T-helper 17 cell (primary cell): ENCODE measurements around the gene FUT6. TPM values are rescaled to one million over a fixed set of nuclear protein-coding genes. Genes with fewer than 3 reads are reported as not detected.
"Not testable (repeated sequence)": the region's sequence is repeated elsewhere in the genome, so short reads cannot be mapped to it uniquely, and the experiment has no call there.

Experiments
- ATAC-seq: fragments of 150-1000 bp; cut with Tn5 transposase; 2 replicates; pipeline ENCODE4 v1.10.0; 2021; ENCODE audit warnings: mild to moderate bottlenecking, moderate library complexity
- DNase-seq, 3 donors: peaks; one replicate each; pipeline versions ENCODE4 v3.0.0 to v3.0.0-alpha.2; 2020 to 2021
- H3K9me3 ChIP-seq: one replicate; pipeline ENCODE4 v1.7.0; 2013; ENCODE audit warnings: low read length, mild to moderate bottlenecking; ENCODE audit not compliant: control insufficient read depth, poor library complexity, severe bottlenecking
- H3K27ac Mint-ChIP-seq: one replicate; pipeline ENCODE4 v1.8.0; 2022; ENCODE audit warnings: mild to moderate bottlenecking, moderate library complexity, mixed read lengths
- H3K27me3 Mint-ChIP-seq: one replicate; pipeline ENCODE4 v1.8.0; 2022; ENCODE audit warnings: mixed read lengths
- H3K36me3 Mint-ChIP-seq: one replicate; pipeline ENCODE4 v1.8.0; 2022; ENCODE audit warnings: low read depth, mixed read lengths
- H3K4me1 Mint-ChIP-seq: one replicate; pipeline ENCODE4 v1.8.0; 2022; ENCODE audit warnings: mild to moderate bottlenecking, mixed read lengths
- H3K4me3 Mint-ChIP-seq: one replicate; pipeline ENCODE4 v1.8.0; 2022; ENCODE audit warnings: mild to moderate bottlenecking, moderate library complexity, mixed read lengths
- total RNA-seq, 4 donors: library from RNA in 2 of 4; stranded (reverse) in 2 of 4; gene quantifications; one replicate each; pipeline ENCODE4 v1.2.3 and lab custom pipeline; 2022 to 2026

Gene FUT6, protein sequence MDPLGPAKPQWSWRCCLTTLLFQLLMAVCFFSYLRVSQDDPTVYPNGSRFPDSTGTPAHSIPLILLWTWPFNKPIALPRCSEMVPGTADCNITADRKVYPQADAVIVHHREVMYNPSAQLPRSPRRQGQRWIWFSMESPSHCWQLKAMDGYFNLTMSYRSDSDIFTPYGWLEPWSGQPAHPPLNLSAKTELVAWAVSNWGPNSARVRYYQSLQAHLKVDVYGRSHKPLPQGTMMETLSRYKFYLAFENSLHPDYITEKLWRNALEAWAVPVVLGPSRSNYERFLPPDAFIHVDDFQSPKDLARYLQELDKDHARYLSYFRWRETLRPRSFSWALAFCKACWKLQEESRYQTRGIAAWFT
- not detected for total RNA-seq
- total RNA-seq (lab: John Stamatoyannopoulos, UW), result 0 reads per million in 2 donors

DNA sequence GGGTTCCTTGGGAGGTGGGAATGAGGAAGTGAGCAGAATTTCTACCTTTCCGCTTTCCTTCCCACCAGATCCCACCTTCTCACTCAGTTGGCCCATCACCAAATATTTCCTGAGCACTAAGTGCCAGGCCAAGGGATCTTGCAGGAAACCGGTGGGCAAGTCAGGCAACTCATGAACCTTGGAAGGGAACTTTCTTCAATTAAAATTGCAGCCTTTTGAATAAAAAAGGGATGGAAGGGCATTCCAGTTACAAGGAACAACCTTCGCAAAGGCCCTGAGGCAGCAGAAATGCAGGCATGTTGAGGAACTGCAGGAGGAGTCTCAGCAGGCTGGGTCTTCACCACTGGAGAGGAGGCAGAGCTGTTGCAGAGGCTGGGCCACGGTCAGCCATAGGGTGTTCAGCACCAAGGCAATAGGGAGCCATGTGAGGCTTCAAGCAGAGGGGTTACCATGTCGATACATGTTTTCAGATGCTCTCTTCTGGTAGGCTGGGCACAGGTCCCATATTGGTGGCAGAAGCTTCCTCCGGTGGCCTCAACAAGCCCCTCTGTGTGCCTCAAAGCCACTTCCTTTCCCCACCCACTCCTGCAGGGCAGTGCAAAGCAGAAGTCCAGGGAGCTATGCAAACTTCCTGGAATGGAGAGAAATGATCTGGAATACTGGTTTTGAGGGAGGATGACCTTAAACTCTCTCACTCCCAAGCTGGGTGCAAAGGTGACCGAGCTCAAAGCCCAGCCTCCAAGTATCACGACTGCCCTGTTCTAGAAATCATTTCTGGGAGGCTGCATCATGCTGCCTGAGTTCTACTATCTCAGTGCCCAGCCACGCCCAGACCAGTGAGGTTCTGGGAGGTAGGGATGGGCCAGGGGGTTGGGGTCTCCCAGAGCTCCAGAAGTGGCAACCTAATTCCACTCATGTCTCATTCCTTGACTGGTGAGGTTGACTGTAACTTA lies at the start of gene FUT6:
TSS of gene FUT6 (minus strand) at position 638 of the 953 bp plus-strand sequence. CDS start 7,135 bp downstream, outside the sequence.
- no peak within 1 kb of the TSS for H3K27ac Mint-ChIP-seq
- peaks cover 3% of the 10 kb centered on the region for H3K4me1 Mint-ChIP-seq
- H3K36me3 Mint-ChIP-seq, result no peaks in the 10 kb centered on the region
- no peak within 1 kb of the TSS for H3K4me3 Mint-ChIP-seq
- ATAC-seq (no peak), DNase-seq (no peak)
- H3K27me3 Mint-ChIP-seq, result peaks cover 7% of the 10 kb centered on the region
- H3K9me3 ChIP-seq, result no peaks in the 10 kb centered on the region

DNA sequence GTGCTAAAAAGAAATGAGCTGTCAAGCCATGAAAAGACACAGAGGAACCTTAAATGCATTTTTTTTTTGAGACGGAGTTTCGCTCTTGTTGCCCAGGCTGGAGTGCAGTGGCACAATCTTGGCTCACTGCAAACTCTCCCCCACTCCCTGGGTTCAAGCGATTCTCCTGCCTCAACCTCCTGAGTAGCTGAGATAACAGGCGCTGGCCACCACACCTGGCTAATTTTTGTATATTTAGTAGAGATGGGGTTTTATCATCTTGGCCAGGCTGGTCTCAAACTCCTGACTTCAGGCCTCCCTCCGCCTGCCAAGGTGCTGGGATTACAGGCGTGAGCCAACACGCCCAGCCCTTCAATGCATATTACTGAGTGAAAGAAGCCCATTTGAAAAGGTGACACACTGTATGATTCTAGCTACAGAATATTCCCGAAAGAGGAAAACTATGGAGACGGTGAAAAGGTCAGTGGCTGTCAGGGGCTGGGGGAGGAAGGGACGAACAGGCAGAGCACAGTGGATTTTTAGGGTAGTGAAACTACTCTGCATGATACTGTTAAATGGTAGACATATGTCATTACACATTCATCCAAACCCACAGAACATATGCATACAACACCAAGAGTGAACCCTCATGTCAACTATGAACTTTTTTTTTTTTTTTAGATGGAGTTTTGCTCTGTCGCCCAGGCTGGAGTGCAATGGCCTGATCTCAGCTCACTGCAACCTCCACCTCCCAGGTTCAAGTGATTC lies 44.7 kb upstream of the FUT6 start:
- H3K9me3 ChIP-seq, H3K4me3 Mint-ChIP-seq, H3K4me1 Mint-ChIP-seq, H3K36me3 Mint-ChIP-seq, H3K27ac Mint-ChIP-seq, DNase-seq, ATAC-seq: not testable (repeated sequence)
- H3K27me3 Mint-ChIP-seq, result peaks cover 17% of the 10 kb centered on the region

DNA sequence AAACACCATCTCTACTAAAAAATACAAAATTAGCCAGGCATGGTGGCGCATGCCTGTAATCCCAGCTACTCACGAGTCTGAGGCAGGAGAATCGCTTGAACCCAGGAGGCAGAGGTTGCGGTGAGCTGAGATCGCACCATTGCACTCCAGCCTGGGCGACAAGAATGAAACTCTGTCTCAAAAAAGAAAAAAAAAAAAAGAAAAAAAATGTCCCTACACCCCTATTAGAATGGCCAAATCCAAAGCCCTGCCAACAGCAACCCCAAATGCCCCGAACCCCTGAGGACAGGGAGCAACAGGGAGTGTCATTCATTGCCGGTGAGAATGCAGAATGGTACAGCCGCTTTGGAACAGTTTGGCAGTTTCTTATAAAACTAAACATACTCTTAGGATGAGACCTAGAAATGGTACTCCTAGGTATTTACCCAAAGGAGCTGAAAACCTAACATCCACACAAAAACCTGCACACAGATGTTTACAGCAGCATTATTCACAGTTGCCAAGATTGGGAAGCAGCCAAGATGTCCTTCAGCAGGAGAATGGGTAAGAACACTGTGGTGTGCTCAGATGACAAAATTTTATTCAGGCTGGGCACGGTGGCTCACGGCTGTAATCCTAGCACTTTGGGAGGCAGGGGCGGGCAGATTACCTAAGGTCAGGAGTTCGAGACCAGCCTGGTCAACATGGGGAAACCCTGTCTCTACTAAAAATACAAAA lies 43.8 kb upstream of the FUT6 start:
- H3K9me3 ChIP-seq, DNase-seq, H3K36me3 Mint-ChIP-seq, H3K4me3 Mint-ChIP-seq, ATAC-seq, H3K4me1 Mint-ChIP-seq, H3K27ac Mint-ChIP-seq: not testable (repeated sequence)
- H3K27me3 Mint-ChIP-seq, result peaks cover 17% of the 10 kb centered on the region

DNA sequence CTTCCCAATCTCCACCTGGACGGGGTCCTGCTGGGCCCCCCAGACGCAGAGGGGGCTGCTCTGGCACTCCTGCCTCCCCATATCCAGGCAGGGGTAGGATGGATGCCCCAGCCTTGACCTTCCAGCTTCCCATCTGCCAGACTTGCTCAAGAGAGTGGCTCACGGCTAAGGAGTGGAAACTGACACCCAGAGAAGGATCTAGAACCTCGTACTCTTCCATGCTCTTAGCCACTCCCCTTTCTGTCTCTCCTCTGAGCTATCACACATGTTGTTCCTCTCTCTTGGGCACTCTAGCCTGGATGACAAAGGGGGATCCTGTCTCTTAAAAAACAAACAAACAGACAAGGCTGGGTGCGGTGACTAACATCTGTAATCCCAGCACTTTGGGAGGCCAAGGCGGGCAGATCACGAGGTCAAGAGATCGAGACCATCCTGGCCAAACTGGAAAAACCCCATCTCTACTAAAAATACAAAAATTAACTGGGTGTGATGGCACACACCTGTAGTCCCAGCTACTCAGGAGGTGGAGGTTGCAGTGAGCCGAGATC lies 43.0 kb upstream of the FUT6 start:
- Mint-ChIP-seq H3K36me3 (no peaks in the 10 kb centered on the region), H3K27ac (no peak overlapping the region), H3K4me1 (no peaks in the 10 kb centered on the region), H3K27me3 (peaks cover 22% of the 10 kb centered on the region), H3K4me3 (no peak overlapping the region)
- ATAC-seq, result no peak
- no peaks in the 10 kb centered on the region for H3K9me3 ChIP-seq
- DNase-seq, result no peak

DNA sequence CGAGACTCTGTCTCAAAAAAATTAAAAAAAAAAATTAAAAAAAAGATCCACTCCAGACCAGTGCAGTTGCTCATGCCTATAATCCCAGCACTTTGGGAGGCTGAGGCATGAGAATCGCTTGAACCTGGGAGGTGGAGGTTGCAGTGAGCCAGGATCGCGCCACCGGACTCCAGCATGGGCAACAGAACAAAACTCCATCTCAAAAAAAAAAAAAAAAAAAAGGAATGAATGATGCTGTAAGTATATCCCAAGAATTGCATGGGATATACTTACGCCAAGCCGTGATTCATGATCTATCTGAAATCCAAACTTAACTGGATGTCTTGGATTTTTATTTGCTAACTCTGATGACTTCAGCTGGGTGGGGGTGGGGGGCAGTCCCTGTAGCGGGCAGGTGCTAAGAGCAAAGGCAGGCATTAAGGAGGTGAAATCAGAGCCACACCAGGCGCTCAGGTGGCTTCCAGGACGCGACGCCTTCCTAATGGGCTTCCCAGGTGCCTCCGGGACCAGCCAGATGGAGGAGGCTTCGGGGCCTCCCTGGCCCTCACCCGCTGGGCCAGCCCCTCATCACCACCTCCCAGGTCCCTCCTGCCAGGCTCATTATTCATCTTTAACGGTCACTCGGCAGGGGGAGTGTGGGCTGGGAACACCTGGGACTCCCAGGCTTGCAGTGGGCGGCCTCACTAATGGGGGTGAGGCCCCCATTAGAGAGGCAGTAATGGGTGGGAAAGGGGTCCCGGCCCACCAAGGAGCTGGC lies 42.2 kb upstream of the FUT6 start:
- no peaks in the 10 kb centered on the region for H3K9me3 ChIP-seq
- no peak overlapping the region for H3K4me3 Mint-ChIP-seq
- H3K27ac Mint-ChIP-seq, result no peak overlapping the region
- H3K36me3 Mint-ChIP-seq, result no peaks in the 10 kb centered on the region
- H3K4me1 Mint-ChIP-seq, result no peaks in the 10 kb centered on the region
- DNase-seq, result no peak
- no peak for ATAC-seq
- H3K27me3 Mint-ChIP-seq, result peaks cover 24% of the 10 kb centered on the region

DNA sequence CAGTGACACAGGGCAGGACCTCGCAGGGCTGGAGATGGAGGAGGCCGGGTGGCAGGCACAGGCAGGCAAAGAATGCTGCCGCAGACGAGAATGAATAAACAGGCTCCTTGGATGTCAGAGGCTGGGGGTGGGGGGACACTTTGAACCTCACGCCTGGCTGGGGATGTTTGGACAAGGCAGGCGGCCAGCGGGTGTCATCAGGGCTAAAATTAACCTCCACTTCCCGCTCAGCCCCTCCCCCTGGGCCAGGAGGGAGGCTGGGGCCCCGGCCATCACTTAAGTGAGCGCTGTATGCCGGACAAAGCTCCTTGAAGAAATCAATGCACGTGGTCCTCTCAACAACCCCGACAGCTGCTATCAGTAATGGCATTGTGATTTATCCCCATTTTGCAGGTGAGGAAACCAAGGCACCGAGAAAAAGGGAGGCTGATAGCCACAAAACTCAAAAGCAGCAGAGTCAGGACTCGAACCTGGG lies 41.1 kb upstream of the FUT6 start:
- ATAC-seq (no peak), DNase-seq (no peak)
- H3K36me3 Mint-ChIP-seq, result no peaks in the 10 kb centered on the region
- H3K27me3 Mint-ChIP-seq, result peaks cover 29% of the 10 kb centered on the region
- H3K27ac Mint-ChIP-seq, result no peak overlapping the region
- H3K9me3 ChIP-seq, result no peaks in the 10 kb centered on the region
- no peaks in the 10 kb centered on the region for H3K4me1 Mint-ChIP-seq
- no peak overlapping the region for H3K4me3 Mint-ChIP-seq

DNA sequence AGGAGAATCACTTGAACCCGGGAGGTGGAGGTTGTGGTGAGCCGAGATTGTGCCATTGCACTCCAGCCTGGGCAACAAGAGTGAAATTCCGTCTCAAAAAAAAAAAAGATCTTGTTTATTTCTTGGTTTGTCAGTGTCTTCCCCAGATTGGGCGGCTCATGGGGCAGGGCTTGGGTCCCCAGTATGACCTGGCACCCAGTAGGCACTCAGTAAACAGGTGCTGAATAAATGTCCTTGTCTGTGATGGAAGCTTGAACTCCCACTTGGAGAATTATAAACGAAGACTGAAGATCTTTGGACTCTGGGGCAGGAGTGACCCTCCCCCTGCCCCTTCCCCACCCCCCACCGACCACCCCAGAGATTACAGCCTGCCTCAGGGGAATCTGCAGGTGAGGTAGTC lies 40.7 kb upstream of the FUT6 start:
- H3K4me3 Mint-ChIP-seq, result no peak overlapping the region
- no peak overlapping the region for H3K27ac Mint-ChIP-seq
- no peaks in the 10 kb centered on the region for H3K9me3 ChIP-seq
- ATAC-seq (no peak), DNase-seq (no peak)
- no peaks in the 10 kb centered on the region for H3K4me1 Mint-ChIP-seq
- H3K27me3 Mint-ChIP-seq, result peaks cover 25% of the 10 kb centered on the region
- H3K36me3 Mint-ChIP-seq, result no peaks in the 10 kb centered on the region

DNA sequence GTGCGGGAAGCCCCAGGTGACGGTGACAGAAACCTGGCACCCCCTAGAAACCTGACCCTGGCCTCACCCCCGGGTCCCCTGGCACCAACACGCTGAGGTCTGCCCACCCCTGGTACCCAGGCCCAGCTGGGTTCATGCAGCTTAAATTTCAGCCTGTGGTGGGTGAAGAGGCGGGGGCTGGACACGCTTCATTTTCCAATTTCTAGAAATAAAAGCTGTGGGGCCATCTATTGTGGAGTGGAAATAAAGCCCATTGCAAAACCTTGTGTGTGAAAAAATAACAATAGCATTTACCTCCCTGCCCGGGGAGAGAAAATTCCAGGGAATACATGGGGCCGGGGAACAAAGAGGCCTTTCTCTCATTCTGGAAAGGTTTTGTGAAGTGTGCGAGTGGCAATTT lies 38.4 kb upstream of the FUT6 start:
- H3K27ac Mint-ChIP-seq, result no peak overlapping the region
- no peaks in the 10 kb centered on the region for H3K9me3 ChIP-seq
- H3K4me3 Mint-ChIP-seq, result no peak overlapping the region
- H3K4me1 Mint-ChIP-seq, result no peaks in the 10 kb centered on the region
- H3K27me3 Mint-ChIP-seq, result peaks cover 23% of the 10 kb centered on the region
- no peaks in the 10 kb centered on the region for H3K36me3 Mint-ChIP-seq
- ATAC-seq, result no peak
- DNase-seq, result no peak

DNA sequence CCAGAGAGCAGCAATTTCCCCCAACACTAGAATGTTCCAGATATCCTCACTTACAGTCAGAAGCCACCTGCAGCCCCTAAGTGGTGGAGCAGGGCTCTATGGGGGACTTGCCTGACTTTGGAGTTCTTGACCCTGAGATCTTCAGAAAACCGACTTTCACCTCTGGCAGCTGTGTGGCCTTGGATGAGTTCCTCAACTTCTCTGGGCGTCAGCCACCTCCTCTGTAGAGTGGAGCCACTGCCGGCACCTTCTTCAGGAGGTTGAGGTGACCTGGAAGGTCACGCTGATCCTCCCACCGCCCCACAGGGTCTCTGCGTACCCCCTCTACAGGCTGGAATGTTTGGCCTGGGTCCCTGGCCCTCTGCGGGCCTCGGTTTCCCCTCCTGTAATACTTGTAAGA lies 37.9 kb upstream of the FUT6 start:
- Mint-ChIP-seq H3K4me1 (no peaks in the 10 kb centered on the region), H3K4me3 (no peak overlapping the region), H3K27me3 (peaks cover 20% of the 10 kb centered on the region), H3K27ac (no peak overlapping the region), H3K36me3 (no peaks in the 10 kb centered on the region)
- no peak for DNase-seq
- ATAC-seq, result no peak
- H3K9me3 ChIP-seq, result no peaks in the 10 kb centered on the region

DNA sequence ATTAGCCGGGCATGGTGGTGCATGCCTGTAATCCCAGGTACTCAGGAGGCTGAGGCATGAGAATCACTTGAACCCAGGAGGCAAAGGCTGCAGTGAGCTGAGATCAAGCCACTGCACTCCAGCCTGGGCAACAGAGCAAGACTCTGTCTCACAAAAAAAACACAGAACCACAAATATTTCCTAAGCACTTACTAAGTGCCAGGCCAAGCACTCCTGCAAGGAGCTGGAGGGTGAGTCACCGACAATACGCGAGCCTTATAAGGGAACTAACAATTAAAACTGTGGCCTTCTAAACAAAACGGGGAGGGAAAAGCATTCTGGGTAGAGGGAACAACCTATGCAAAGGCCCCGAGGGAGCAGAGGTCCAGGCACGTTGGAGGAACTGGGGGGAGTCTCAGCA lies 35.0 kb upstream of the FUT6 start:
- not testable (repeated sequence) for DNase-seq, H3K27ac Mint-ChIP-seq, H3K9me3 ChIP-seq, ATAC-seq, H3K36me3 Mint-ChIP-seq, H3K4me1 Mint-ChIP-seq
- Mint-ChIP-seq H3K27me3 (peaks cover 17% of the 10 kb centered on the region), H3K4me3 (peak overlapping the region; percentile 52)

DNA sequence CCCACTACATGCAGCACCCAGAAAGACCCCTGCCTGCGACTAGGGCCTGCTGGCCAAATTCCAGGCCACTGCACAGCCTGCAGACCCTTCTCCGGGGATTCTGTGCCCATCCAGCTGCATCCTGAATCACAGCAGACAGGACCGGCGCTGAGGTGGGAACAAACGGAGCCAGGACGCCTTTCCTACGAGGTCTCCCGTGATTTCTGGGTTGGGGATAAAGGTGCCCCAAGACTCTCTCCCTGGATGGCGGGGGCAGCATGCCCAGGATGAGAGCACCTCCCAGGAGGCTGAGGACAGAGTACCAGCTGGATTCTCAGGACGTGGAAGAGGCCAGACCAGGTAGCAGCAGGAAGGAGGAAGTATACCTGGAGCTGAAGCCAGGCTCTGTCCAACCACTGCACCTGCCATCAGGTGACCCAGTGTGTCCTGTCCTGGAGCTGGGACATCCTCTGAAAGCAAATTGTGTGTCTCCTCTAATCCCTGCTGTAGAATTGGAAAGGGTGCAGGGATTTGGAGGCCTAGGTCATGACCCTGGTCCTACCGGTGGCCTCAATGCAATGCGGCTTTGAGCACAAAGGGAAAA lies 34.2 kb upstream of the FUT6 start:
- DNase-seq, result no peak

More for the DNA sequence above, 34.2 kb upstream of the FUT6 start:
- no peaks in the 10 kb centered on the region for H3K36me3 Mint-ChIP-seq
- H3K4me1 Mint-ChIP-seq, result no peaks in the 10 kb centered on the region
- H3K27me3 Mint-ChIP-seq, result peaks cover 17% of the 10 kb centered on the region
- H3K4me3 Mint-ChIP-seq, result no peak overlapping the region
- H3K27ac Mint-ChIP-seq, result no peak overlapping the region
- no peaks in the 10 kb centered on the region for H3K9me3 ChIP-seq
- no peak for ATAC-seq
